HepG2 (cell line): ENCODE results near the gene SPTA1. TPM values are rescaled to one million over a fixed set of nuclear protein-coding genes. Genes with fewer than 3 reads are reported as not detected.

Experiments used
- ATAC-seq: fragments of 200-7000 bp; cut with Tn5 transposase; 3 replicates; pipeline ENCODE4 v1.9.1; 2020; ENCODE audit warnings: mild to moderate bottlenecking, moderate library complexity
- BruUV-seq: library from RNA; stranded (reverse); fragments of 400-500 nt; replicated peaks from 2 replicates; lab custom pipeline; 2021; lab: Mats Ljungman, UMichigan
- CTCF ChIA-PET: fragments of 300-600 bp; formaldehyde crosslinking; extraction: SDS; loops from one replicate; lab custom pipeline; 2021; ENCODE audit warnings: low total read pairs, inconsistent platforms, low intra/inter-chr PET ratio; lab: Yijun Ruan, JAX
- POLR2A ChIA-PET: fragments of 350-600 bp; sonication (Branson Sonifier 250); formaldehyde crosslinking; loops from one replicate; lab custom pipeline; 2020; ENCODE audit warnings: antibody characterized with exemption, inconsistent platforms; lab: Yijun Ruan, JAX
- DNase-seq: peaks from one replicate; pipeline ENCODE4 v3.0.0-alpha.2; 2015; ENCODE audit warnings: low spot score
- FAIRE-seq: peaks from 3 replicates; lab custom pipeline; 2011; peaks lifted over from hg19 to GRCh38; lab: Jason Lieb, UNC
- H2AFZ ChIP-seq: one replicate; pipeline ENCODE4 v1.6.1; 2011; ENCODE audit warnings: low read length, inconsistent platforms
- H3K27ac ChIP-seq: fragments of 300-600 bp; 3 replicates; pipeline ENCODE4 v1.8.0; 2011; ENCODE audit warnings: mixed run types, mild to moderate bottlenecking, mixed read lengths, low read length, inconsistent platforms; ENCODE audit not compliant: insufficient read depth; ENCODE audit errors: extremely low read length
- H3K27me3 ChIP-seq, 2 experiments: fragments of 200-600 bp in 1 of 2; 2 replicates in 1 of 2; 3 replicates in 1 of 2; pipeline versions ENCODE4 v1.6.0 to v1.8.0; 2011; ENCODE audit warnings: low read length in 2 of 2, mild to moderate bottlenecking in 2 of 2, moderate library complexity in 2 of 2, inconsistent platforms in 1 of 2; ENCODE audit not compliant: insufficient read depth in 2 of 2, control insufficient read depth in 1 of 2
- H3K36me3 ChIP-seq, 2 experiments: fragments of 200-600 bp in 1 of 2; replicated peaks in 1 of 2; 2 replicates in 1 of 2; 3 replicates in 1 of 2; pipeline versions ENCODE4 v1.5.1 to v1.8.0; 2011; ENCODE audit warnings: low read length in 2 of 2, inconsistent platforms in 1 of 2; ENCODE audit not compliant: insufficient read depth in 2 of 2, control insufficient read depth in 1 of 2
- H3K4me1 ChIP-seq: 2 replicates; pipeline ENCODE4 v1.5.1; 2012; ENCODE audit warnings: low read length, inconsistent platforms; ENCODE audit not compliant: insufficient read depth
- H3K4me2 ChIP-seq: 2 replicates; pipeline ENCODE4 v1.6.0; 2011; ENCODE audit warnings: low read depth, low read length, inconsistent platforms
- H3K4me3 ChIP-seq, 3 experiments: fragments of 200-600 bp in 1 of 3; sonication (generic), shearing (Covaris generic) in 1 of 3; replicated peaks in 1 of 3; 2 replicates each; pipeline ENCODE4 v1.5.1; 2011 to 2016; ENCODE audit warnings: low read length in 3 of 3, inconsistent platforms in 2 of 3, low read depth in 2 of 3, mild to moderate bottlenecking in 2 of 3, control low read depth in 1 of 3, mixed read lengths in 1 of 3; ENCODE audit not compliant: insufficient read depth in 1 of 3
- H3K79me2 ChIP-seq: one replicate; pipeline ENCODE4 v1.6.1; 2011; ENCODE audit warnings: low read length, inconsistent platforms; ENCODE audit not compliant: insufficient read depth
- H3K9ac ChIP-seq: 2 replicates; pipeline ENCODE4 v1.6.0; 2011; ENCODE audit warnings: mild to moderate bottlenecking, low read depth, low read length, inconsistent platforms; ENCODE audit not compliant: insufficient read depth
- H3K9me3 ChIP-seq: 2 replicates; pipeline ENCODE4 v1.5.1; 2012; ENCODE audit warnings: mild to moderate bottlenecking, low read length
- H4K20me1 ChIP-seq: 2 replicates; pipeline ENCODE4 v1.6.0; 2011; ENCODE audit warnings: inconsistent platforms, mild to moderate bottlenecking, low read length, moderate library complexity; ENCODE audit not compliant: insufficient read depth
- ATF2 ChIP-seq: sonication (generic); formaldehyde crosslinking; IDR thresholded peaks from 2 replicates; pipeline ENCODE4 v1.4.0; 2020; ENCODE audit warnings: missing genetic modification reagents
- FOXO1 ChIP-seq: sonication (generic); formaldehyde crosslinking; IDR thresholded peaks from 2 replicates; pipeline ENCODE4 v1.4.0; 2020; ENCODE audit warnings: missing genetic modification reagents
- KLF13 ChIP-seq: sonication (generic); formaldehyde crosslinking; IDR thresholded peaks from 2 replicates; pipeline ENCODE4 v1.4.0; 2020; ENCODE audit warnings: mild to moderate bottlenecking, missing genetic modification reagents
- PITX1 ChIP-seq: sonication (generic); formaldehyde crosslinking; IDR thresholded peaks from 2 replicates; pipeline ENCODE4 v1.5.1; 2020; ENCODE audit warnings: mild to moderate bottlenecking, missing genetic modification reagents
- POGK ChIP-seq: sonication (generic); formaldehyde crosslinking; conservative IDR thresholded peaks from 2 replicates; pipeline ENCODE4 v1.8.0; 2022; ENCODE audit warnings: mild to moderate bottlenecking, moderate library complexity, missing genetic modification reagents
- ZNF17 ChIP-seq: sonication (generic); formaldehyde crosslinking; IDR thresholded peaks from 2 replicates; pipeline ENCODE4 v1.5.0; 2020; ENCODE audit warnings: mild to moderate bottlenecking, missing genetic modification reagents
- ZNF383 ChIP-seq: sonication (generic); formaldehyde crosslinking; IDR thresholded peaks from 2 replicates; pipeline ENCODE4 v1.4.0; 2020; ENCODE audit warnings: missing genetic modification reagents, mild to moderate bottlenecking, borderline replicate concordance
- ZNF546 ChIP-seq: sonication (generic); formaldehyde crosslinking; conservative IDR thresholded peaks from 2 replicates; pipeline ENCODE4 v1.8.1; 2023; ENCODE audit warnings: mild to moderate bottlenecking, missing genetic modification reagents
- ZNF619 ChIP-seq: sonication (generic); formaldehyde crosslinking; IDR thresholded peaks from 2 replicates; pipeline ENCODE4 v1.4.0; 2020; ENCODE audit warnings: mild to moderate bottlenecking, missing genetic modification reagents
- ZSCAN22 ChIP-seq: sonication (generic); formaldehyde crosslinking; IDR thresholded peaks from 2 replicates; pipeline ENCODE4 v1.4.0; 2020; ENCODE audit warnings: mild to moderate bottlenecking, missing genetic modification reagents
- WGBS: methylation state at CpG from one replicate; pipeline ENCODE4 v1.1.6; 2017; ENCODE audit warnings: low lambda C conversion rate; 5-methylcytosine and 5-hydroxymethylcytosine counted together
- in situ Hi-C: cut with HindIII; loops from 2 replicates; pipeline ENCODE4 v1.10.0; 2017; ENCODE audit warnings: low pct_unique_long_range_greater_than_20kb; ENCODE audit not compliant: extremely low pct_ligation_motif_present
- intact Hi-C: fragments of 100-400 bp; cut with micrococcal nuclease; formaldehyde crosslinking; loops from one replicate; pipeline ENCODE4 v1.10.0; 2022; ENCODE audit not compliant: unreplicated experiment
- polyA plus RNA-seq, 8 experiments: library from polyadenylated mRNA; depleted of rRNA in 3 of 8; stranded (reverse) in 7 of 8; unstranded in 1 of 8; fragments of >200 nt; fragmentation: Illumina TruSeq in 4 of 8; extraction: Trizol in 4 of 8; gene quantifications; 2 replicates each; pipeline versions ENCODE4 v1.2.1 to v1.2.3, GENCODE V29; 2011 to 2016; ENCODE audit warnings: low read depth in 4 of 8, missing spikeins in 1 of 8, mixed read lengths in 1 of 8; ENCODE audit not compliant: insufficient read depth in 1 of 8
- total RNA-seq, 5 experiments: library from RNA; depleted of rRNA; stranded (reverse); fragments of >200 nt; fragmentation: Illumina TruSeq; extraction: Trizol; gene quantifications; 2 replicates each; pipeline ENCODE4 v1.2.3, GENCODE V29; 2016; ENCODE audit warnings: low read depth in 1 of 5
- TF ChIP-seq, protein P1 (sequence below): sonication (generic); formaldehyde crosslinking; IDR thresholded peaks from 2 replicates; pipeline ENCODE4 v1.9.0; 2021; ENCODE audit warnings: missing genetic modification reagents, mild to moderate bottlenecking, borderline replicate concordance

SPTA1 gene
- total and polyA plus RNA-seq, 2 of the 13 experiments (the other 11 are each of a cell fraction or from before 2014, with no cell fraction given), result not detected

DNA sequence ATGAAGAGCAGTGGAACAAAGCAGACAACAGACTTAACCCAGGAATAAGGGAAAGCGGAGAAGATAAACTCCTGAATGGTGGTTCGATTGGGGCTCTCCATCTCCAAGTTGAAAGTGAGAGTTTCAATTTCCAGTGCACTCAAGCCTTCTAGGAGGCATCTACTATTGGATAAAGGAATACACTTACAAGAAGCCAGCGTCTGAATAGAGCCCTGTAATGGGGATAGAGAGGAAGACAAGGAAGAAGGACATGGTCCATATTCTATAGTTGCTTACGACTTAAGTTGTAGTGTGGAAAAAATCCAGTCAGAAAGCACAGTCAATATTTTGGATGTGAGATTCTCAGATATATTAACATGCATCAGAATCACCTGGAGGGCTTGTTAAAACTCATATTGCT lies 14.0 kb upstream of the SPTA1 start, which contains the start of gene OR6K2:
OR6K2 (minus strand) TSS at position 101 of the 400 bp plus-strand sequence; CDS start at position 101, 0 bp downstream.
- WGBS, result 3% methylated on average over 4 of the region's 4 CpGs
- Histone ChIP-seq H3K79me2 (no peaks in the 10 kb centered on the region), H3K36me3 (no peaks in the 10 kb centered on the region), H3K27me3 (no peaks in the 10 kb centered on the region), H3K27ac (no peak within 1 kb of the TSS), H4K20me1 (no peaks in the 10 kb centered on the region), H2AFZ (no peak within 1 kb of the TSS), H3K4me3 (no peak within 1 kb of the TSS), H3K9me3 (no peaks in the 10 kb centered on the region), H3K9ac (no peak within 1 kb of the TSS), H3K4me2 (no peak within 1 kb of the TSS), H3K4me1 (no peaks in the 10 kb centered on the region)
- TF ChIP-seq FOXO1 (CRISPR knock-in tag) (no peak), ZNF383 (no peak), ZSCAN22 (CRISPR knock-in tag) (no peak), KLF13 (CRISPR knock-in tag) (no peak), ZNF619 (CRISPR knock-in tag) (no peak)
- TF ChIP-seq, protein P1, sequence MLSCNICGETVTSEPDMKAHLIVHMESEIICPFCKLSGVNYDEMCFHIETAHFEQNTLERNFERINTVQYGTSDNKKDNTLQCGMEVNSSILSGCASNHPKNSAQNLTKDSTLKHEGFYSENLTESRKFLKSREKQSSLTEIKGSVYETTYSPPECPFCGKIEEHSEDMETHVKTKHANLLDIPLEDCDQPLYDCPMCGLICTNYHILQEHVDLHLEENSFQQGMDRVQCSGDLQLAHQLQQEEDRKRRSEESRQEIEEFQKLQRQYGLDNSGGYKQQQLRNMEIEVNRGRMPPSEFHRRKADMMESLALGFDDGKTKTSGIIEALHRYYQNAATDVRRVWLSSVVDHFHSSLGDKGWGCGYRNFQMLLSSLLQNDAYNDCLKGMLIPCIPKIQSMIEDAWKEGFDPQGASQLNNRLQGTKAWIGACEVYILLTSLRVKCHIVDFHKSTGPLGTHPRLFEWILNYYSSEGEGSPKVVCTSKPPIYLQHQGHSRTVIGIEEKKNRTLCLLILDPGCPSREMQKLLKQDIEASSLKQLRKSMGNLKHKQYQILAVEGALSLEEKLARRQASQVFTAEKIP (CRISPR knock-in tag), result no peak
- ChIA-PET POLR2A (no interaction called here), CTCF (no interaction called here)
- in situ Hi-C loops (no loop called here), intact Hi-C loops (no loop called here)
- no peak for ATAC-seq
- no peak for FAIRE-seq
- BruUV-seq, result no TSS peak
- DNase-seq, result no peak

DNA sequence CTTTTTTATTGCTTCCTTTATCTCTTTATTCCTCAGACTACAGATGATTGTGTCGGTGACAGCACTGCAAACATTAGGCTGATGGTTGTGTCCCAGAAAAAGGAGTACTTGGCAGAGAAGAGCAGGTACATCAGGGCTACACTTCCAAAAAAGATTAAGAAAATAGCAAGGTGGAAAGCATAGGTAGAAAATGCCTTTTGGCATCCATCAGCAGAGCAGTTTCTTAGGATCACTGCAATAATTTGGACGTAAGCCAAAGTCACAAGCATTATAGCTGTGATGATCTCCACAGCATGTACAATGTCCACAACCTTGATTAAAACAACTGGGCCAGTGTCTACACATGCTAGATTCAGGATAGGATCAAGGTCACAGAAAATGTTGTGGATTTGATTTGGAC lies 8.1 kb upstream of the SPTA1 start:
- H3K4me1 ChIP-seq, result no peaks in the 10 kb centered on the region
- H4K20me1 ChIP-seq, result no peaks in the 10 kb centered on the region
- DNase-seq (no peak), FAIRE-seq (no peak), ATAC-seq (no peak)
- no peaks in the 10 kb centered on the region for H3K27me3 ChIP-seq
- no TSS peak for BruUV-seq
- no peak overlapping the region for H2AFZ ChIP-seq
- H3K27ac ChIP-seq, result no peak overlapping the region
- 11% methylated on average over 2 of the region's 2 CpGs for WGBS
- H3K4me3 ChIP-seq, result no peak overlapping the region
- ChIA-PET POLR2A (no interaction called here), CTCF (no interaction called here)
- intact Hi-C loops (no loop called here), in situ Hi-C loops (no loop called here)
- no peaks in the 10 kb centered on the region for H3K36me3 ChIP-seq
- TF ChIP-seq ZNF17 (CRISPR knock-in tag) (no peak), ZNF546 (CRISPR knock-in tag) (no peak), PITX1 (CRISPR knock-in tag) (no peak), ATF2 (CRISPR knock-in tag) (no peak), POGK (CRISPR knock-in tag) (no peak)
- H3K9ac ChIP-seq, result no peak overlapping the region
- no peaks in the 10 kb centered on the region for H3K79me2 ChIP-seq
- H3K9me3 ChIP-seq, result no peaks in the 10 kb centered on the region
- no peak overlapping the region for H3K4me2 ChIP-seq
